Renal cortical epithelial cell (primary cell): Measurements from ENCODE around the gene SLC25A23. TPM values are rescaled to one million over a fixed set of nuclear protein-coding genes. Genes with fewer than 3 reads are reported as not detected.

Experiments
- DNase-seq: peaks from one replicate; pipeline ENCODE4 v3.0.0-alpha.2; 2011; ENCODE audit warnings: low read depth
- total RNA-seq: library from RNA; depleted of rRNA; stranded (reverse); fragments of >200 nt; gene quantifications from 2 replicates; pipeline ENCODE4 v1.2.3, GENCODE V29; 2014

Gene SLC25A23
- total RNA-seq, 1 donor from 2014 or later: 161 TPM

- no peak for DNase-seq
These were observed 22.1 kb upstream of the SLC25A23 start, which contains the start of gene DENND1C for GRCh38 chr19:6481541-6482342. DENND1C (minus strand) TSS chr19:6481787; CDS start chr19:6481695, 92 bp downstream.

GRCh38 chr19:6480848-6481415 lies 21.3 kb upstream of the SLC25A23 start:
- DNase-seq: no peak

- DNase-seq: no peak
These were observed 20.3 kb upstream of the SLC25A23 start for GRCh38 chr19:6479836-6480398.

- no peak for DNase-seq
These were observed 19.2 kb upstream of the SLC25A23 start for GRCh38 chr19:6478815-6479214.

GRCh38 chr19:6476896-6477431 lies 17.4 kb upstream of the SLC25A23 start:
- DNase-seq: no peak

- peak; percentile 90 for DNase-seq
These were observed 16.7 kb upstream of the SLC25A23 start for GRCh38 chr19:6476155-6476895.

- no peak for DNase-seq
These were observed 15.9 kb upstream of the SLC25A23 start for GRCh38 chr19:6475321-6476108.

- DNase-seq: no peak
These were observed 14.1 kb upstream of the SLC25A23 start for GRCh38 chr19:6473647-6474046.

GRCh38 chr19:6472713-6473112 lies 13.1 kb upstream of the SLC25A23 start:
- no peak for DNase-seq

- DNase-seq: no peak
These were observed 11.5 kb upstream of the SLC25A23 start for GRCh38 chr19:6471076-6471475.

GRCh38 chr19:6470173-6470572 lies 10.6 kb upstream of the SLC25A23 start:
- no peak for DNase-seq

- DNase-seq: no peak
These were observed 7.8 kb upstream of the SLC25A23 start for GRCh38 chr19:6467384-6467783.

GRCh38 chr19:6466526-6467248 lies 7.1 kb upstream of the SLC25A23 start:
- DNase-seq: no peak

- no peak for DNase-seq
These were observed 6.1 kb upstream of the SLC25A23 start for GRCh38 chr19:6465663-6466062.

- peak; percentile 14 for DNase-seq
These were observed 5.4 kb upstream of the SLC25A23 start for GRCh38 chr19:6465006-6465405.

- peak; percentile 17 for DNase-seq
These were observed 4.7 kb upstream of the SLC25A23 start, which contains the start of gene CRB3 for GRCh38 chr19:6464070-6464873. CRB3 (plus strand) TSS chr19:6464271; CDS start chr19:6464702, 431 bp downstream.

GRCh38 chr19:6460099-6460884 lies 700 bp upstream of the SLC25A23 start:
- DNase-seq: peak; percentile 94

GRCh38 chr19:6458695-6459261 lies 814 bp downstream of the SLC25A23 start:
- DNase-seq: no peak
